NCI-H146 treated with DMSO at 0.1 percent for 48 hours (cell line): ENCODE measurements around the gene PLAC8.
"Not testable (repeated sequence)": the region's sequence is repeated elsewhere in the genome, so short reads cannot be mapped to it uniquely, and the experiment has no call there.

ENCODE experiments used
- DNase-seq: peaks from one replicate; lab custom pipeline; 2025; ENCODE audit not compliant: unreplicated experiment; lab: John Stamatoyannopoulos, UW

PLAC8 gene

GRCh38 chr4:83074086-83074704 lies 40.3 kb downstream of the PLAC8 start:
- DNase-seq: peak; percentile 2

- no peak for DNase-seq
These were observed 43.4 kb downstream of the PLAC8 start for GRCh38 chr4:83071116-83071515.

- no peak for DNase-seq
These were observed 47.4 kb downstream of the PLAC8 start for GRCh38 chr4:83067058-83067639.

- no peak for DNase-seq
These were observed 49.3 kb downstream of the PLAC8 start for GRCh38 chr4:83065266-83065665.

- no peak for DNase-seq
These were observed 51.8 kb downstream of the PLAC8 start for GRCh38 chr4:83062739-83063138.

GRCh38 chr4:83054928-83055327 lies 59.6 kb downstream of the PLAC8 start:
- DNase-seq: no peak

GRCh38 chr4:83048781-83049180 lies 65.7 kb downstream of the PLAC8 start:
- not testable (repeated sequence) for DNase-seq

- no peak for DNase-seq
These were observed 67.6 kb downstream of the PLAC8 start for GRCh38 chr4:83046693-83047473.

GRCh38 chr4:83043801-83044407 lies 70.6 kb downstream of the PLAC8 start:
- DNase-seq: no peak

GRCh38 chr4:83043157-83043556 lies 71.4 kb downstream of the PLAC8 start:
- DNase-seq: not testable (repeated sequence)

- DNase-seq: no peak
These were observed 74.3 kb downstream of the PLAC8 start for GRCh38 chr4:83040269-83040668.
